HG02885 (cell line): ENCODE measurements around the gene MCM10.
"Not testable (repeated sequence)": the region's sequence is repeated elsewhere in the genome, so short reads cannot be mapped to it uniquely, and the experiment has no call there.

ENCODE experiments used
- ATAC-seq: cut with Tn5 transposase; IDR thresholded peaks from one replicate; pipeline ENCODE4 v1.9.1; 2021; ENCODE audit warnings: mild to moderate bottlenecking; ENCODE audit not compliant: unreplicated experiment, poor library complexity

The MCM10 gene

DNA sequence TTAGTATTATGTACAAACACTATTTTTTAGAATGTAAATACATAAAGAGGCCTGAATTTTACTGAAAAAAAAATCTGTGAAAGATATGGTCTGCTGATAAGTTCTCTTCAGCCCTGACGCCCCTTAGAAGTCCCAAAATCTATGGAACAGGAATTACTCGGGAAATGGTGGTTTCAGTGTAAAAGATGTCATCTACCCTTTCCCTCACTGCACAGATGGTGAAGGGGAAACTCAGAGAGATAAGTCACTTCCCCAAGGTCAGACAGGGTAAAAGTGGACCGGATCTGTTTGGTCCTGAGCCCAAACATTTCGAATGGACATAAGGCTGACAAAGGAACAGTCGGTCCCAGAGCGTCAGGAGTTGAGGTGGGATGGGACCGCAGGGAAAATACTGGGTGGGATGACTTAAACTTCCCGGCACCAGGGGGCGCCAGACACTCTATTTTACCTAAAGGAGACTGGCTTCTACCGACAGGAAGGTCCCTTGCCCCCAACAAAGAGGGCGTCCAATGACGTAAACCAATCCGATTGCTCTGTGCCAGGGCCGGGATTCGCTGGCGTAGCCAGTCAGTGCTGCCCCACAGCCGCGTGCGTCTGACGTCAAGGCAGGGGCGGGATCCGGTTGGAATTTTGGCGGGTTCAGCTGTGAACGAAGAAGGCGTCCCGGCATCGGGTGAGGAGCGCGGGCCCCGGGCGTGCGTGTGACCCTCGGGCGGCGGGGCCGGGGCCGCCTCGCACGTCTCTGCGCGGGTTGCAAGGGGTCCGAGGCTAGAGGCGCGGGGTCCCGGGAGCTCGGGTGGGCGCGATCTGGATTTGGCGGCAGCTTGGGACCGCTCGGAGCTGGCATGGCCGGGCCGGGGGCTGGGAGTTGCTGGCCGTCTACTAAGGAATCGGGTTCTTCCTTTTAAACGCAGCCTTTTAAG is at the start of gene MCM10:
Gene MCM10, plus strand, starts transcription at position 625 of the 923 bp plus-strand sequence. CDS start 2,645 bp downstream, outside the sequence.
- ATAC-seq = peak; percentile 99

DNA sequence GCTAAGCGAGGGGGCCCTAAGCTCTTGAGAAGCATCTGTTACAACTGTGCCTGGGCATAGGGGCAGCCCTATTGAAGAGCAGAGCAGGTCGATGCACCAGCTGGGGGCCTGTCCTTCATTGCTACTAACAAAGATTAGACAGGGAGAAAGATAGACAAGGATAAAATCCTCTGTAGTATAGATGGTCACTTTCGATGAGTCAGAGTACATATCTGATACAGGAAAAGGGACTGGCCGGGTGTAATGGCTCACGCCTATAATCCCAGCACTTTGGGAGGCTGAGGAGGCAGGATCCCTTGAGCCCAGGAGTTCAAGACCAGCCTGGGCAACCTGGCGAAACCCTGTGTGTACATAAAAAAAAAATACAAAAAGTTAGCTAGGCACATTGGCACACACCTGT is 47.8 kb upstream of the MCM10 start:
- ATAC-seq = no peak

DNA sequence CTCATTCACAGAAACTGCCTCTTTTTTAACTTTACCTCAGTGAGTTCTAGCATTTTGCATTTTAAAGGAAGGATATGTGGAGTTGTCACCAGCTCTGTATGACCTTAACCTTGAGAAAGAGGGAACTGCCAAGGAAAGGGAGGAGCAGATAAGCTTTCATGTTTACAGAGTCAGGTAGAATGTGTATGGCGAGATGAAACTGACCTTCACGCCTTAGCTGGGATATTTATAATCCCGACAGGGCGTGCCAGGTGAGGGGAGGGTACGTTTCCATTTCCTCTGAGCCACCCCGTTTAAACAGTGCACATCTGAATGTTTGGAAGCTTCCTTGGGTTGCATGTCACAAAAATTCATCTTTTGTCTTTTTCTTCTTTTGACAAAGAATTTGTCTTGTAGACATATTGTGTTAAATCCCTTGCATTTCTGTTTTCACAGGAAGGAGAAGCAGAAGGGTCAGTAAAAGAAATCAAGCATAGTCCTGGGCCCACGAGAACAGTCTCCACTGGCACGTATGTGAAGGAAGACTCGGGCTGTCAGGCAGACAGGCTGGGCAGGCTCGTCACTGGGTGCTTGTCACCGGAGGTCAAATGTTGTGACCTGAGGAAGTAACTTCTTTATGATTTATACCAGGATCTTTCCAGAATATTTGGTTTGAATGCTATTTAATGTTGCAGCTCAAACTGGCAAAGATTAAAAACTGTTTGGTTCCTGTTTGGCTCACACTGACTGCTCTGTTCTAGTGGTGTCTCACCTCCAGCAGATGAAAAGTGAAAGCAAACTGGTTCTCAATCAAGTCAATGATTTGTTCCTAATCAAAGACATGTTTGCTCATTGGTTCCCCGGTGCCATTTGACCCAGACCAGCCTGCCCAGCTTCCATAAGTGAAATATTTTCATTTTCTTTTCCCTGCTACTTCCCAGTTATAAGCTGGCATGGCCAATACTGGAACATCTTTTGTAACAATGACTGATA is 45.2 kb upstream of the MCM10 start:
- peak; percentile 65 for ATAC-seq

DNA sequence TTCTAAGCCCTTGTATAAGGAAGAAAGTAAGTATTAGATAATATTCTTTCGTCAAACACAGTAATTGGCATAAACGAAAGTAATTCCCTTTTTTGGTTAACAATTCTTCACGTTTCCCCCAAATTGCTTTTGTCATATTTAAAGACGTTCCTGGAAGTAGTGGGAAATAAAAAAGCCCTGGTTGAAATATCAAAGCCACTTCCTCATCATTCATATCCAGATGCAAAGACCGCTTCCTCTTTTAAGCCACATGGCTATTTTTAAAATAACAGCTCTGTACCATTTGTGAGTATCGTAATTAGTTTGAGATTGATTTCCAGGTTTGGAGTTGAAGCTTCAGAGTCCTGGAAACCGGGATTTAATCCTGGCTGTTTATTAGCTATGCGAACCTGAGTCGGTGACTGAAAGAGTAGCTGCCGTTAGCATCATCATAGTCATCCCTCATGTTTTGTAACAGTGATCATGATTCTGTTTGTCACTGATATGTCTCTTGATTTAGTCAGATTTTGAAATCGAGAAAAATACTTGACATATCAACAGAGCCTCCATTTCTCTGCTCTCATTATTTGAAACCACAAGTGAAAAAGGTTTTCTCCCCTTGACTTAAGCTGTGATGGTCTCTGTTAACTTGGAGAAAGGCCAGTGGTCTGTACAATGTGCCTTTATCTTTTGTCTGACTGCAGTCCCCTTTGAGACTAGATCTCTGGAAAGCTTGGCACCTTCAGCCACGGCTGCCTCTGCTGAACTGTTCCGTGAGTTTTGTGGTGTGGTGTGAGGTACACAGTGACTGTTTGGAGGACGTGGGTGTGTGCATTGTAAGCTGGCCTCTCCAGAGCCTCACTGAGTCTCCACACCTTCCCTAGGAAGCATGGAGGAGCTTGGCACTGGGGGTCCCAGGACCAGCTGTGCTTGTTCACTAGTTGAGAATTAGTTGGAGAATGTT is 43.2 kb upstream of the MCM10 start:
- ATAC-seq = peak; percentile 36

DNA sequence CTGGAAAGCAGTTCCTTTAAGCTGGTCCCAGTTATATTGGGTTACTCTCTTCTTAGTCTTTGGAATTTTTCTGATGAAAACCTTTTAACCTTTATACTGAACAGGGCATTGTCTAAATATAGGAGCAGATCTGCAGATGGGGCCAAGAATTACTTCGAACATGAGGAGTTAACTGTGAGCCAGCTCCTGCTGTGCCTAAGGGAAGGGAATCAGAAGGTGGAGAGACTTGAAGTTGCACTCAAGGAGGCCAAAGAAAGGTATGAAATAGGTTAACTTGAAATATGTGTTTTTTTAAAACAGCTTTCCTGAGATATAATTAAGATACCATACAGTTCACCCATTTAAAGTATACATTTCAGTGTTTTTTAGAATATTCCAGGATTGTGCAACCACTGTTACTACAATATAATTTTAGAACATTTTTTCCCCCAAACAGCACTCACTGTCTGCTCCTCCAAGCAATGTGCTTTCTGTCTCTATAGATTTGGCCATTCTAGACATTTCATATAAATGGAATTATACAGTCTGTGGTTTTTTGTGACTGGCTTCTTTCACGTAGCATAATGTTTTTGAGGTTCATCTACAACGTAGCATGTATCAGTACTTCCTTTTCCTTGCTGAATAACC is 42.5 kb upstream of the MCM10 start:
- ATAC-seq = no peak

DNA sequence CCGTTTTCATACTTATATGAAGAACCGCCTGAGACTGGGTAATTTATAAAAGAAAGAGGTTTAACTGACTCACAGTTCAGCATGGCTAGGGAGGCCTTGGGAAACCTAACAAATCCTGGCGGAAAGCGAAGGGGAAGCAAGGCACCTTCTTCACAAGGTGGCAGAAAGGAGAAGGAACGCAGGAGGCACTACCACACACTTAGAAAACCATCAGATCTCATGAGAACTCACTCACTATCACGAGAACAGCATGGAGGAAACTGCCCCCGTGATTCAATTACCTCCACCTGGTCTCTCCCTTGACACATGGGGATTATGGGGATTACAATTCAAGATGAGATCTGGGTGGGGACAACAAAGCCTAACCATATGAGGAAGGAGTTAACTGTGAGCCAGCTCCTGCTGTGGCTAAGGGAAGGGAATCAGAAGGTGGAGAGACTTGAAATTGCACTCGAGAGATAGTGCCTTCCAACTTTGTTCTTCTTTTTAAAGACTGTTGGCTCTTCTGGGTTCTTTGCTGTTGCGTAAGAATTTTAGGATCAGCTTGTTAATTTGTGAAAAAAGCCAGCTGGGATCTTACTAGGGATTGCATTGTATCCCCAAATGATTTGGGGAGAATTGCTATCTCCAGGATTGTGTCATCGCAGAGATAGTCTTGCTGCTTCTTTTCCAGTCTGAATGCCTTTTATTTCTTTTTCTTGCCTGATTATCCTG is 40.4 kb upstream of the MCM10 start:
- no peak for ATAC-seq

DNA sequence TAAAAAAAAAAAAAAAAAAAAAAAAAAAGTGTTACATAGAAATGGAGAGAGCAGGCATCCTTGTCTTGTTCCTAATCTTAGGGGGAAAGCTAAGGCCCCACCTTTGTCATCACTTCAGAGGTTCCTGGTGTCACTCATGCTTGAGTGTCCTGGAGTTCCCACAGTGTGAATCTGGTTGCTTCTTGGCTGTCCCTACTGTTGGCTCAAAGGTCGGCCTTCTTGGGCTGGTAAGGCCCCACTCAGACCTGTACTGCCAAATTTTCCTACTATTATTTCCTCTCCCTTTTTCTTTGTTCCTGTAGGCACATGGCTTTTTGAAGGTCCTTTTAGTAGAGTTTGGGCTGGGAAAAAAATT is 39.9 kb upstream of the MCM10 start:
- no peak for ATAC-seq

DNA sequence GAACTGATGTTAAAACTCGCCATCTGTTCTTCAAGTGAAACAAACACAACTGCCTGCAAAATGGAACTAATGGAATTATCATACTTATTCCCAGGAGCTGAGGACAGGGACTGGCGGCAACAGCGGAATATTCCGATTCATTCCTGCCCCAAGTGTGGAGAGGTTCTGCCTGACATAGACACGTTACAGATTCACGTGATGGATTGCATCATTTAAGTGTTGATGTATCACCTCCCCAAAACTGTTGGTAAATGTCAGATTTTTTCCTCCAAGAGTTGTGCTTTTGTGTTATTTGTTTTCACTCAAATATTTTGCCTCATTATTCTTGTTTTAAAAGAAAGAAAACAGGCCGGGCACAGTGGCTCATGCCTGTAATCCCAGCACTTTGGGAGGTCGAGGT is 24.7 kb upstream of the MCM10 start:
- no peak for ATAC-seq

DNA sequence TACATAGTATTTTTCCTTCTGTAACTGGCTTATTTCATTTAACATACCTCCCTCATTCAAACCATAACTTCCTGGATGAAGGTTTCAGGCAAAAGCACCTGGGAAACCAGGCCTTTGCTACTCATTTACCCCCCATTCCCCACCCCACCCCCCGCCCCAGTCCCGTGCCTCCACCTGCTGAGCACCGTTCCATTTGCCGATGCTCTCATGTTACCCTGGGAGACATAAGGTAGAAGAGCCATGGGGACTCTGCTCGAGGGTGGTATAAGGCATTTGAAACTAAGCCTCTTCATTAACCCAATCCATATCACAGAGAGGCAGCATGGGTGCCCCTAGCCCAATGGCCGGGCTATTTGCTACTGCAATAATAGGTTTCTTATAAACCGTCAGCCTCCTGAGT is 22.2 kb upstream of the MCM10 start:
- ATAC-seq = no peak

DNA sequence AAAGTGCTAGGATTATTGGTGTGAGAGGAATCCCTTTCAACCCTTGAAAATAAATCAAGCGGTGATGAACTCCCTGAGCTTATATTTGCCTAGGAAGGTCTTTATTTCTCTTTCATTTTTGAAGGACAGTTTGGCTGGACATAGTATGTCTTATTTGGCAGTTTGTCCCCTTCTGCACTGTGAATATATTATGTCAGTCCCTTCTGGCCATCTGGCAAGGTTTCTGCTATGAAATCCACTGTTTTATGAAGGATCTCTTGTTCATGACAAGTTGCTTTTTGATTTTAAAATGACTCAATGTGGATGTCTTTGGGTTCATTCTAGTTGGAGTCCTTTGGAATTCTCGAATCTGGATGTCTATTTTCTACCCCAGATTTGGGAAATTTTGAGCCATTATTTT is 21.7 kb upstream of the MCM10 start:
- no peak for ATAC-seq

DNA sequence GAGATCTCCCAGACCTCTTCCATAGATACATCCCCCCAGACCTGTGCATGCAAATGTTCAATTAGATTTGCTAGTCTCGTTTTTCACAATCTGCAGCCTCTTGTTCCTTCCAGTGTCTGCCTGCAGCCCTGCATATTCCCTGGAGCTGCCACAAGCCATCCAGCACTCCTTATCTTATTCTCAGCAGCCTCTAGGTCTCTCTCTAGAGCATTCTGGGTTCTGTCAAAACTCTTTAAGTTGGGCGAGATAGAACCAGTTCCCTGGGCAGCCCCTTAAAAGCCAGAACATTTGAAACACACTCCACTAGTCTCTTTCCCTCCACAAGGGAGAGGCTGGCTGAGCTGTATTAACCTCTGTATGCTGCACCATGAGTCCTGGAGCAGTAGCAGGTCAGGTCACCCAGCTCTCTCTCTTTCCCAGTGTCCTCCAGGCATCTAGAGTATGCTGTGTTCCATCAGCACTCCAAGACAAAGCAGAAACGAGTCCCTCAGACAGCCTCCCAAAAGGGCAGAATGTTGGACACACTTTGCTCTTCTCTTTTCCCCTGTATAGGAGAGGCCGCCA is 20.6 kb upstream of the MCM10 start:
- ATAC-seq = no peak

DNA sequence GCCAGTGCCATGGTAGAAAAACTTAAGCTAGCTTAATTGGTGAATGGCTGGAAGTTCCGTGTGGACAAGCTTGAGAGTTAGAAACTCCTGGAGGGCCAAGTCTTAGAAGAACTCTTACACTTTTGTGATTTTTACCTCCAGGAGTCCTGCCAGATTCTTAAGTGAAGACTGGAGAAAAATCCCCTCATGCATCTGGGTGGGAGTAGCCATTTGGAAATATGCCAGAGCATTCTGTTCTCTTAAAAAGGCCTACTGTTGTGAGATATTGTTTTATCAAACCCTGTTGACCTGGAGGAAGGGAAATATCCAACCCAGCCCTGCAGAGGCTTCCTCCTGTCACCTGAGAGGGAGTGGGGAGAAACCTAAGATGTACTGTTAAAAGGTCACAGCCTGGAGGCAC is 17.6 kb upstream of the MCM10 start:
- ATAC-seq = no peak

DNA sequence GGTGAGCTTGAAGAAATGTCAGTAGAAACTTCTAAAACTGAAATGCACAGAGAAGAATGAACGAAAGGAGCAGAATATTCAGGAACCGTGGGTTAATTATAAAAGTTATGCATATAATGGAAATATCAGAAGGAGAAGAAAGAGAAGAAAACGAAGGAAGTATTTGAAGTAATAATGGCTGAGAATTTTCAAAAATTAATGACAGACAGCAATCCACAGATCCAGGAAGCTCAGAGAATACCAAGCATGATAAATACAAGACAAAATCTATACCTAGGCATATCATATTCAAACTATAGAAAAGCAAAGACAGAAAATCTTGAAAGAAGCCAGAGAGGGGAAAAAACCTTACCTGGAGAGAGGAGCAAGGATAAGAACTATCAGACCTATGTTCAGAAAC is 16.5 kb upstream of the MCM10 start:
- no peak for ATAC-seq

DNA sequence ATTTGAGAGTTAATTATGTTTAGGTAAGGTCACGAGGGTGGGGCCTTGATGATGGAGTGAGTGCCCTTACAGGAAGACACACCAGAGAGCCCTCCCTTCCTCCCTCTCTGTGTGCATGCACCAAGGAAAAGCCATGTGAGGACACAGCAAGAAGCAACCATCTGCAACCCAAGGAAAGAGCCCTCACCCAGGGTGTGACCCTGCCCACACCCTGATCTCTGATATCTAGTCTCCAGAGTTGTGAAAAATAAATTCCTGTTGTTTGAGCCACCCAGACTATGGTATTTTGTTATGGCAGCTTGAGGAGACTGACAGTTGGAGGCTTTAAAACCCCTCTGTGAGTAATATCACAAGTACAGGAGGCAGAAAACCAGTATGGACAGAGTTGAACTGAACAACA is 15.0 kb upstream of the MCM10 start:
- no peak for ATAC-seq

DNA sequence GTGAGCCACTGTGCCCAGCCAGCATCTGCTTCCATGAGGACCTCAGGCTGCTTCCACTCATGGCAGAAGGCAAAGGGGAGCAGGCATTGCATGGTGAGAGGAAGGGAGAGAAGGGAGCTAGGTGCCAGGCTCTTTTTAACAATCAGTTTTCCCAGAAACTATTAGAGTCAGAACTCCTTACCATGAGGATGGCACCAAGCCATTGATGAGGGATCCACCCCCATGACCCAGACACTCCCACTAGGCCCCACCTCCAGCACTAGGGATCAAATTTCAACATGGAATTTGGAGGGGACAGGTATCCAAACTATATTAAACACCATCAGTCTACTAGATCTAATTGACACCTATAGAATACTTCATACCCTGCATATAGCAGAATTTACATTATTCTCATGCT is 14.2 kb upstream of the MCM10 start:
- ATAC-seq = no peak

DNA sequence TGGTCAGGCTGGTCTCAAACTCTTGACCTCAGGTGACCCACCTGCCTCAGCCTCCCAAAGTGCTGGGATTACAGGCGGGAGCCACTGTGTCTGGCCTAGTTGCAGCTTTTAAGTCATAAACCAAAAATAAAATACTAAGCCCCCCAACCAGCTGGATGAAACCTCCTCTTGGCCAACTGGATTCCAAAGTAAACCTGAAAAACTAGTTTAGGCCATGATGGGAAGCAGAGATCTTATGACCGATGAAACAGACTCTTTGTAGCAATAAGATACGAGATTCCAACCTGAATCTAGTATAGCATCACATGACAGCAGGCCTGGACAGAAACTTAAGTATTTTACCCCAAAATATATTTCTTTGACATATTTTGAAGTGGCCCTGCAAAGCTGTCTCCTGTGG is 9.1 kb upstream of the MCM10 start:
- no peak for ATAC-seq

DNA sequence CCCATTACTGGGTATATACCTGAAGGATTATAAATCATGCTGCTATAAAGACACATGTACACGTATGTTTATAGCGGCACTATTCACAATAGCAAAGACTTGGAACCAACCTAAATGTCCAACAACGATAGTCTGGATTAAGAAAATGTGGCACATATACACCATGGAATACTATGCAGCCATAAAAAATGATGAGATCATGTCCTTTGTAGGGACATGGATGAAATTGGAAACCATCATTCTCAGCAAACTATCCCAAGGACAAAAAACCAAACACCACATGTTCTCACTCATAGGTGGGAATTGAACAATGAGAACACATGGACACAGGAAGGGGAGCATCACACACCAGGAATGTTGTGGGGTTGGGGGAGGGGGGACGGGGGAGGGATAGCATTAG is 5.5 kb upstream of the MCM10 start:
- ATAC-seq = not testable (repeated sequence)

DNA sequence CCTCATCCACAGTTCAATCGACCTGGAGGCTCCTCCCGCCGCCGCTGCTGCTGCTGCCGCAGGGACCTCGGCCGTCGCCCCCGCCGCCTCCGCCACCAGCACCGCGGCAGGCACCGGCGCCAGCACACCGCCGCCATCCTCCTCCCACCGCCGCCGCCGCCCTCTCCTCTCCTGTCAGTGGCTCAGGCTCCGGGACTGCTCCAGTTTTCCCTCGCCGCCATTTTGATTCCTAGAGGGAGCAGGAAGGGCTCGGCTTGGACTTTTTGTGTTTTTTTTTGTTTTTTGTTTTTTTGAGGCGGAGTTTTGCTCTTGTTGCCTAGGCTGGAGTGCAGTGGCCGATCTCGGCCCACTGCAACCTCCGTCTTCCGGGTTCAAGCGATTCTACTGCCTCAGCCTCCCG is 3.0 kb upstream of the MCM10 start:
- ATAC-seq = no peak

DNA sequence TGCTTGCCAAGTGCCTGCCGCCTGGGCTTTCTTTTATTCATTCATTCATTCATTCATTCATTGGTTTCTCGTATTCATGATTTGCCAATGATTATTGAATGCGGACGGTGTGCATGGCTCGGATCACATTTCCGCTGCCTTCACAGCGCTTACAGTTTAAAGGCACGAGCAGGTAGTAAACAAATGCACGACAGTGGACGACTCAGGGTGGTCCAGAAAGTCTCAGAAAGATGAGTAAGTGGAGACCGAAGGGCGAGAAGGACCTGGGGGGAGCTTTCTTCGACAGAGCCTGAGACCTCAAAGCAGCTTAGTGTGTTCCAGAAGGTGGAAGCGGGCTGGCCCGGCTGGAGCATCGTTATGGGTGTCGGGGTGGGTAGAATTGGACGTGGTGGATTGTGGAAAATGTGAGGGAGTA is 506 bp downstream of the MCM10 start:
- ATAC-seq = no peak
